ENCODE measurements around the gene MED19. TPM values are rescaled to one million over a fixed set of nuclear protein-coding genes. Genes with fewer than 3 reads are reported as not detected.
"Not testable (repeated sequence)": the region's sequence is repeated elsewhere in the genome, so short reads cannot be mapped to it uniquely, and the experiment has no call there.

The MED19 gene
- total RNA-seq, 1 donor from 2014 or later, result 15.9 TPM

DNA sequence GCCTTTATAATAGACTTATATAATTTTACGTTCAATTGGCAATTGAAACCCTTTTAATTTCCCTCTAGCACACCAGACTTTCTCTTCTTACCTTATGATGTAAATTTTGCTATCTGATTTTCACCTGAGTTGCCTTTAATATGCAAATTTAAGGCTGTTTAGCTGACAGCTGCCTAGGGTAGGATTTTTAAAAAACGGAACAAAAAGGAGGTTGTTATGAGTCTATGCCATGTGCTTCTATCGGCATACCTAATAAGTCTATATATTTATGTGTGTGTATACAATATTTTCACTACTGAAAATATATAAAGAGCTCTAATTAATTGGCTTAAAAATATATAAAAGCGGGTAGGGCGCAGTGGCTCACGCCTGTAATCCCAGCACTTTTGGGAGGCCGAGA is 17.5 kb upstream of the MED19 start:
- no peak for DNase-seq (ENCODE audit: low read depth)
- TF ChIP-seq CTCF (conservative IDR thresholded peaks at IDR 0.05; ENCODE audit: low read depth, low read length), result no peak
- H3K4me3 ChIP-seq (ENCODE audit: low read depth, low read length), result no peak overlapping the region

- H3K4me3 ChIP-seq (ENCODE audit: low read depth, low read length), result no peak overlapping the region
- no peak for DNase-seq (ENCODE audit: low read depth)
- TF ChIP-seq CTCF (conservative IDR thresholded peaks at IDR 0.05; ENCODE audit: low read depth, low read length), result no peak
These were observed 16.8 kb upstream of the MED19 start for GRCh38 chr11:57728829-57729228.

GRCh38 chr11:57727185-57727584 is 15.2 kb upstream of the MED19 start:
- DNase-seq (ENCODE audit: low read depth), result no peak
- no peak for TF ChIP-seq CTCF (conservative IDR thresholded peaks at IDR 0.05; ENCODE audit: low read depth, low read length)
- H3K4me3 ChIP-seq (ENCODE audit: low read depth, low read length), result no peak overlapping the region

DNA sequence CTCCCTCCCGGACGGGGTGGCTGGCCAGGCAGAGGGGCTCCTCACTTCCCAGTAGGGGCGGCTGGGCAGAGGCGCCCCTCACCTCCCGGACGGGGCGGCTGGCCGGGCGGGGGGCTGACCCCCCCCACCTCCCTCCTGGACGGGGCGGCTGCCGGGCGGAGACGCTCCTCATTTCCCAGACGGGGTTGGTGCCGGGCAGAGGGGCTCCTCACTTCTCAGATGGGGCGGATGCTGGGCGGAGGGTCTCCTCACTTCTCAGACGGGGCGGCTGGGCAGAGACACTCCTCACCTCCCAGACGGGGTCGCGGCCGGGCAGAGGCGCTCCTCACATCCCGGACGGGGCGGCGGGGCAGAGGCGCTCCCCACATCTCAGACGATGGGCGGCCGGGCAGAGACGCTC is 4.7 kb upstream of the MED19 start:
- not testable (repeated sequence) for H3K4me3 ChIP-seq (ENCODE audit: low read depth, low read length); DNase-seq (ENCODE audit: low read depth)

GRCh38 chr11:57713835-57714234 is 1.8 kb upstream of the MED19 start:
- TF ChIP-seq CTCF (conservative IDR thresholded peaks at IDR 0.05; ENCODE audit: low read depth, low read length), result no peak
- H3K4me3 ChIP-seq (ENCODE audit: low read depth, low read length), result peak overlapping the region; percentile 85
- DNase-seq (ENCODE audit: low read depth), result no peak

DNA sequence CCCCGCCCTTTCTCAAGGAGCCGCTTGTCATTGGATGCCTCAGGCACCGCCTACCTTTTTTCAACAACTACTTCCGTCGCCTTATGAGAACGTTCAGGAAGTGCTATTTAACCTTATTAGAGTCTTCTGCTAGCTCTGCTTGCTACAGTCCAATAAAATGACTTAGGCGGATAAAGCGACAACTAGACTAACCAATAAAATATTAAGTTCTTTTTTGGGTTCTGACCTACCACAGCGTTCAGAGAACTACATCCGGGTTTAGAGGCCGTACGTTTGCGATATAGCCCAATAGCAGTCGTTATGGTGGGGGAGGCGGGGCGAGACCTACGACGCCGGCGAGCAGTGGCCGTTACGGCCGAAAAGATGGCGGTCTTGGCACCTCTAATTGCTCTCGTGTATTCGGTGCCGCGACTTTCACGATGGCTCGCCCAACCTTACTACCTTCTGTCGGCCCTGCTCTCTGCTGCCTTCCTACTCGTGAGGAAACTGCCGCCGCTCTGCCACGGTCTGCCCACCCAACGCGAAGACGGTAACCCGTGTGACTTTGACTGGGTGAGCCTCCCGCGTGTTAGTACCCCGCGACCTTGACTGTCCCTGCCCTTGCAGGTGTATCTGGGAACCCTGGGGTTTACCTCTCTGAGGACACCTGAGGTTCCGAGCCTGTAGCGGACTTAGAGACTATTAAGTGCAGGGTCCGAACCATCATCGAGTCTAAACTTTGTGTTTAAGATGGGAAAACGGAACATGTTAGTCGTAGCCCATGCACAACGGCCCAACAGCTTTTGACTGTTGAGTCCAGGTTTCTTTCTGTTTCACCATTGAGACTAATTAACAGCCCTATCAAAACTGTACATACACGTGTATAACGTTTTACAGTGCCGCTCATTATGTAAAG is 488 bp upstream of the MED19 start, which contains the start of gene TMX2:
TSS of gene TMX2 (plus strand) at position 338 of the 895 bp plus-strand sequence. CDS start at position 364, 26 bp downstream.
- H3K4me3 ChIP-seq (ENCODE audit: low read depth, low read length), result peak within 1 kb of the TSS; percentile 85
- no peak for TF ChIP-seq CTCF (conservative IDR thresholded peaks at IDR 0.05; ENCODE audit: low read depth, low read length)
- peak; percentile 100 for DNase-seq (ENCODE audit: low read depth)

DNA sequence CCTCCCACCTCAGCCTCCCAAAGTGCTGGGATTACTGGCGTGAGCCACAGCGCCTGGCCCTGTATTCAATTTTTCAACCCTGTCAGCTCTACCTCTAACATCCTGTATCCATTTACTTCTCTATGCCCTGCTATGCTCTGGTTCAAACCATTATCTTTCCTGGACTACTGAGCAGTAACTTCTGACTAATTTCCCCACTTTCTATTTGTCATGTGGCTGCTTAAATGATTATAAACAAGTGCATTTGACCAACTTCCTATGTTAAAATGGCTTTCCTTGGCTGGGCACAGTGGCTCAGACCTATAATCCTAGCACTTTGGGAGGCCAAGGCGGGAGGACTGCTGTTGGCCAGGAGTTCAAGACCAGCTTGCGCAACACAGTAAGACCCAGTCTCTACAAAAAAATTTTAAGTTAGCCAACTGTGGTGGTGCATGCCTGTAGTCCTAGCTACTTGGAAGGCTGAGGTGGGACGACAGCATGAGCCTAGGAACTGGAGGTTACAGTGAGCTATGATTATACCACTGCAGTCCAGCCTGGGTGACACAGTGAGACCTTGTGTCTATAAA is 2.1 kb downstream of the MED19 start:
- TF ChIP-seq CTCF (conservative IDR thresholded peaks at IDR 0.05; ENCODE audit: low read depth, low read length), result no peak
- DNase-seq (ENCODE audit: low read depth), result no peak
- no peak overlapping the region for H3K4me3 ChIP-seq (ENCODE audit: low read depth, low read length)

GRCh38 chr11:57705432-57705831 is 6.6 kb downstream of the MED19 start:
- not testable (repeated sequence) for DNase-seq (ENCODE audit: low read depth); H3K4me3 ChIP-seq (ENCODE audit: low read depth, low read length)
